SIG-M5 treated with dmso at 0.1 percent for 504 hours (cell line): ENCODE results near the gene PARM1.
"Not testable (repeated sequence)": the region's sequence is repeated elsewhere in the genome, so short reads cannot be mapped to it uniquely, and the experiment has no call there.

Source experiments
- DNase-seq: peaks from one replicate; lab custom pipeline; 2025; ENCODE audit not compliant: unreplicated experiment; lab: John Stamatoyannopoulos, UW

Gene PARM1

DNA sequence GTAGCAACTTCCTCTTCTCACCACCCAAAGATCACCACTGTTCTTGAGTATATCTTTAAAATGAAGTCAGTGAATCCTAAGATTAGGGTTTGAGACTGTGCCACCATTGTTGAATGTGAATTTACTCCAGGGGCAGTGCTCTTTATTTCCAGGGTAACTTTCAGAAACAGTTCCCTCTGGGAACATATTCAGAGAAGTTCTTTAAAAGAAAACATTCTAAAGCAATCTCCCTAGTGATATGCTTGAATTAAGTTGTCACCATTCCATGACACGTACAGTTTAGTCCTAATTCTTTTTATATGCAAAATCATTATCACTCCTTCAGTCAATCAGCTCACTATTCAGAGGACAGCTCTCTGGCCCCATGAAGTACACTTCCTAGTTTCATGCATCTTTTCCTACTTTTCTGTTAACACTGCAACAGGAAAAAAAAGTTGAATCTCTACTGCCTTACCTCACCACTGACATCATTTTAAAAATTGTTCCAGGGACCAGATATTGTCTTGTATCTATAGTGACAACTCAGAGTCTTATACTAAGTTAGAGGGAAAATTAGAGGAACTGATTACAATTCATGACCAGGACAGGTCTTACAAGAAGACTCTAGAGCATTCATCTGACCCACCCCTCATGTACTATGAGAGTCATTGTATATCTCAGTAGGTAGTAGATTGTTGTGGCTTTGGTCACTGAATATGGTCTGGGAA lies 49.8 kb downstream of the PARM1 start:
- no peak for DNase-seq

- no peak for DNase-seq
Observed at GRCh38 chr4:74983253-74983635, 50.3 kb downstream of the PARM1 start.

DNA sequence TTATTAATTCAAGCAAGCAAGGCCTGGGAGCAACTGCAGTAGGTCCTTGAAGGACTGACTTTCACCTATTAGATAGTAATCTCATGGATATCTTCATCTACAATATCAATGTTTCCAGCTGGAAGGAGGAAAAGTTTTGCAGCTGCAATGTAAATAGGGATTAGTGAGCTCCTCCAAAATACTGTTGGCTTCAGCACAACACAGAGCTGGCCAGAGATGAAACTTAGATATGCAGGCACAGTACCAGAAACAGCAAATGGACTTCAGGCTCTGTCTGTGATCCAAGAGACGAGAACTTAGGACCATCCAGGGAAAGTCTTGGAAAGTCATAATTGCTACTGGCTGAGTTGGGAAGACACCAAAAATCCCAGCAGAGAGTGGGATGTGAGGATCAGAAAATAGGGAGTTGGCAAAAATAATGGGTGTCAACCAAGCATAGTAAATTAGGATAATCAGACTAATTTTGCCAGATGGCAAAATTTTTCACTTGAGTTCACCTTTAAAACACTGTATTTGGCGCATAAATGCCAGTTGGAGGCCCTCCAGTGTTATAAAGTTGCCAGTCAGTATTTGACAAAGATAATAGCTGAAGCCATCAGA lies 57.5 kb downstream of the PARM1 start:
- no peak for DNase-seq

GRCh38 chr4:74994436-74994835 lies 61.5 kb downstream of the PARM1 start:
- not testable (repeated sequence) for DNase-seq

GRCh38 chr4:74996996-74997395 lies 64.1 kb downstream of the PARM1 start:
- no peak for DNase-seq

- no peak for DNase-seq
Observed at GRCh38 chr4:74997948-74998729, 65.2 kb downstream of the PARM1 start.

- no peak for DNase-seq
Observed at GRCh38 chr4:74999714-75000309, 66.9 kb downstream of the PARM1 start.

DNA sequence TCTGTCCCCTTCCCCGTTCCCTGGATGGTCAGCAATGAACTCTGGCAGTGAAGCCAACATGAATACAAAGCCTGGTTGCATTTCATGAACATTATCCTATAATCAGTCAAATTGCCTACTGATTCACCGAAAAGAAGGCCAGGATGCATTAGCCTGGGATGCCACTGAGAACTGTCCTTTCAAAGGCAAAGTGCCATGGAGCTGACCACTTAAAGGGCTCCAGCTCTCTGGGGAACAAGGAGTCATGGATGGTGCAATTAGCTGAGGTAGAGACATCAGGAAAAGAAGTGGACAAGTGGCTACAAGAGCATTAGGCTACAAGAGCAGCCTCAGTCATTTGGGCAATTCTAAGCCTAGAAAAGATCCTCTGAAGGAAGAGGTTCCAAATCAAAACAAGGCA lies 69.0 kb downstream of the PARM1 start:
- DNase-seq, result no peak

GRCh38 chr4:75002381-75002780 lies 69.5 kb downstream of the PARM1 start:
- no peak for DNase-seq

DNA sequence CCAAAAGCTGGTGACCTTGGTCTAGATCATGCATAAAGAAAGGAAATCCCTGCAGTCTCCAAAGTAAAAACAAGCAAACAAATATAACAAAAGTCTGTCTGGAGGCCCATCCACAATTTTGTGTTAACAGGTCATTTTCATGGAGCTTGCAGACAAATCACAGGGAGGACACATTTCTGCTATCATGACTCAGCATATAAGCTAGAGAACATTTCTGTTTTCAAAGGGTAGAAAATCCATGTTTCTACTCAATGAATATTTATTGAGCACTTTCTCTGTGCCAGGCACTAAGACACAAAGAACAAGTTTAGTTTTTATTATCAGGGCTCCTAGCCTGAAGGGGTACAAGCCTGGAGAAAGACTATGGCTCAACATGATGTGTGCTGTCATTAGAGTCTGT lies 71.1 kb downstream of the PARM1 start:
- DNase-seq, result no peak

GRCh38 chr4:75004755-75005668 lies 72.1 kb downstream of the PARM1 start:
- no peak for DNase-seq

DNA sequence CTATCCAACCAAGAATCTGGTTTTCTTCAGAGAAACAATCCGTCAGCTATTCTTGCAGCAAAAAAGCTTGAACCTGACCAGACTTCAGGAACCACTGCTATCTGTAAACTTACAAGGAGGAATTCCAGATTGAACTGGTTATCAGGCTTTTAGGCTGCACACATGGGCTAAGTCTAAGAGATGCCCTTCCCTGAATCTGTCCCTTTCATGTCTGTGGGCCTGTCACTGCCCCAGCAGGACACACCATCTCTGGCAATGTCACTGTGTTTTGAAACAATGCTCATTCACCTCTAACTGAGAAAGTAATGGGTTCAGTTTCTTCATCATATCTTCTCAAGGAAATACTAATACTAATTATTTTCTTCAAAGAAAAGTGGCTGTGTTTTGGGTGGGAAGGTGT lies 72.8 kb downstream of the PARM1 start:
- no peak for DNase-seq

DNA sequence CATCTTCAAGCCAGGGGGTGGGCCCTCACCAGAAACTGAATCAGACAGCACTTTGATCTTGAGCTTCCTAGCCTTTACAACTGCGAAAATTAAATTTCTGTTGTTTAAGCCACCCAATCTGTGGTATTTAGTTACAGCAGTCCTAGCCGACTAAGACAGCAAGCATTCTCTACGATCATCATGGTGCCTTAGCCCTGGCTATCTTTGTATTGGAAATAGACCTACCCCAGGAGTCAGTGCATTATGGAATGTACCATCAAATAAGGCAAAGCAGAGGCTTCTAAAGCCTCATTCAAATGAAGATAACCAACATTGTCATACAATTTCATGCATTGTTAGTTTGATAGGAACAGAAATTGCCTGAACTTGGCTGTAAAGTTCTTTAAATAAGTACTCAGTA lies 75.0 kb downstream of the PARM1 start:
- DNase-seq, result no peak

DNA sequence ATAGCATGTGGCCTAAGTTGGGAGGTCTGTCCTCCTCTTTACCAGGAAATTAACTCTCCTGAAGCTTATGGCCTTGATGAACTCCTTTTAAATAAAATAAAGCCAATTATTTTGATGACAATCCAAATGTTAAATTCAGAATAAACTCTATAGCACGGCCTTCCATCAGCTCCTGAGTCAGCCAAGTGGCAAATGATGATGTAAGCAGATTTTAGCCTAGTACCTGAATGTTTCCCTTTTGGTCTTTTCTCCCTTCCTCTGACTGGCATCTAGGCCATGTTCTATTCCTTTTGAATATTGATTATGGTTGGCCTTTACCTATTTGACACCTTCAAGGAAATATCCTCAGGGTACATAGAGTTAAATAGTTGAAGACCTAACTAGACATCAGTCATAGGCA lies 76.2 kb downstream of the PARM1 start:
- no peak for DNase-seq

GRCh38 chr4:75011131-75011795 lies 78.3 kb downstream of the PARM1 start:
- no peak for DNase-seq

DNA sequence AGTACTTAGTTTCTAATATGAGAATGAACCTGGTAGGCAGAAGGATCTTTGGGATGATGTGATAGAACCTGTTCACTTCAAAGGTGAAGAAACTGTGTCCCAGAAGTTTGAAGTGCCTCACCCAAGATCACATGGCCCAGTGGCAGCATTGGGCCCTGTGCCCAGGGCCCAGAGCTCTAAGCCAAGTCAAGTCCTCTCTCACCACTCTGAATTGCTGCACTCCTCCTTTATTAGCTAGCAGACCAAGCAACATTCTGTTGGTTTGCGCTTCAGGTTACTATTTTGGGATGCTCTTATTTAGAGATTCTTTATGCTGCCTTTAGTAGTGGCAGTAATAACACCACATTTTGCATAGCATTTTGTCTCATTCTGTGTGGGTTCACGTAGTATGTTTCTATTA lies 82.7 kb downstream of the PARM1 start:
- no peak for DNase-seq

GRCh38 chr4:75016472-75016871 lies 83.6 kb downstream of the PARM1 start:
- no peak for DNase-seq

DNA sequence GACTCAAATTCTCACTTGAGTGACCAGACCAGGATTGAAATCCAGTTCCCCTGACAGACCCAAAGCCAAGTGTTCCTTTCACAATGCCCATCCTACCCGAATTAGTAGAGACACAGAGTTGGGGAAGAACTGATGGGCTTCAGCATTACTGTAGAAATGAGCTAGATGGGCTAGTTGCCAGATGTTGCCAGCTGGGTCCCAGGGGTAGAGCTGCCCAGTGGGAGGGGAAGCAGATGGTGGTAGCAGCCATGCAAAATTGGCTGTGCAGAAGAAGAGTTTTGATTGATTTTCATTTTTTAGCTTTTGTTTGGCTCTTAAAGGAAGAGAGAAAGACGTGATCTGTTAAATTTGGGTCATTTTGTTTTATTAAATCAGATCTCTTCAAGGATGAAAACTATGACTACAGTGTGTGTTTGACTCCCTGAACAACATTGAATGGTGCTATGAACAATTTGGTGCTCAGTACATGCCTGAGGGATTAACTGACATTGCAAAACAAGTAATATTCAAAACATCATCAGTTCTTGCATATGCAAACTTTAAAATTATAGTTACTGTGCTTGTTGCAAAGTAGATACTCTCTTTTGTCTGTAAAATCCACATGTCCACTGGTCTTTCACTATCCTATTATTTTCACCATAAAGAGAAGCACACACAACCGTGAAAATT lies 86.0 kb downstream of the PARM1 start:
- DNase-seq, result no peak

GRCh38 chr4:75025431-75025830 lies 92.5 kb downstream of the PARM1 start:
- no peak for DNase-seq
